Measurements from ENCODE around the gene TRPV2. TPM values are rescaled to one million over a fixed set of nuclear protein-coding genes. Genes with fewer than 3 reads are reported as not detected.
"Not testable (repeated sequence)": the region's sequence is repeated elsewhere in the genome, so short reads cannot be mapped to it uniquely, and the experiment has no call there.

Gene TRPV2
- total and polyA plus RNA-seq, 9 donors, result 8.7 to 40.4 (median 13.0) TPM

DNA sequence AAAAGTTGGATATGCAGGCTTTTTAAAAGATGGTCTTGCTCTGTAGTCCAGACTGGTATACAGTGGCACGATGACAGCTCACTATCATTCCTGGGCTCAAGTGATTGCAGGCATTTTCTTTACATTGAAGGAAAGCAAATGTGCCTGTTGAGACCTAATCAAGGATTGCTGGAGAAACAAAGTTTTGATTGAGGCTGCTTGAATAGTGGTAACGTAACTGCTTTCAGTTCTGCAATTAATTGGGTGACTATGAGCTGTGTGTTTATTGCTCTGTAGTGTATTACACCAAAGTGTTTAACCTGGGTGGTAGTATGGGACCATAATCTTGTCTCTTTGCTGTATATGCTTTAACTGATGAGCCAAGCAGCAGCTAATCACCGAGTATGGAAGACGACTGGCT lies 32.2 kb upstream of the TRPV2 start:
- Histone ChIP-seq H3K4me3 (no peak overlapping the region), H3K27ac (no peak overlapping the region), H3K4me1 (ENCODE audit: insufficient read depth) (no peaks in the 10 kb centered on the region), H3K36me3 (no peaks in the 10 kb centered on the region), H3K27me3 (no peaks in the 10 kb centered on the region), H3K9me3 (no peaks in the 10 kb centered on the region)
- DNase-seq, result no peak
- WGBS, 3 donors, result 73 to 86% (median 86%) methylated on average over 4 of the region's 4 CpGs
- intact Hi-C loops (cut with DNase I), result loop anchor here in 2 of 4 donors (10.0 kb wide), 2 partner anchors 52 to 142 kb away; no protein-coding TSS in a partner anchor
- TF ChIP-seq EP300 (IDR thresholded peaks at IDR 0.05) (no peak), POLR2A (IDR thresholded peaks at IDR 0.05) (no peak)

DNA sequence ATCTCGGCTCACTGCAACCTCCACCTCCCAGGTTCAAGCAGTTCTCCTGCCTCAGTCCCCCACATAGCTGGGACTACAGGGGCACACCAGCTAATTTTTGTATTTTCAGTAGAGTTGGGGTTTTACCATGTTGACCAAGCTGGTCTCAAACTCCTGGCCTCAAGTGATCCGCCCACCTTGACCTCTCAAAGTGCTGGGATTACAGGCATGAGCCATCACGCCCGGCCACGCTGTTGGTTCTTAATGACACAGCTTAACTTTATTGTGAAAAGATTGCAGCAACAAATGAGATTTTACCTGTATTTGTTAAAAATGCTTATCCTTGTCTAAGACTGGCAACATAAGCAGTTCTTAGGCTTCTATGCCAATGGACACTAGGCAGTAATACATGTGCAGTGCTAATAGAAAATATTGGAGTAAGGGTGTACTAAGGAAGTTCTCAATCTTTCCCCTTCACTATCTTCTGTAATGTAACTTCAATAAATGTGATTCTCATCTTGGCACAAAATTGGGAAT lies 31.5 kb upstream of the TRPV2 start:
- no peak overlapping the region for H3K27ac ChIP-seq
- no peak overlapping the region for H3K4me3 ChIP-seq
- WGBS, 3 donors, result 86 to 96% (median 95%) methylated on average over 5 of the region's 5 CpGs
- DNase-seq, result no peak
- intact Hi-C loops (cut with DNase I), result loop anchor here in 2 of 4 donors (10.0 kb wide), 2 partner anchors 51 to 141 kb away; no protein-coding TSS in a partner anchor
- H3K4me1 ChIP-seq (ENCODE audit: insufficient read depth), result no peaks in the 10 kb centered on the region
- H3K27me3 ChIP-seq, result no peaks in the 10 kb centered on the region
- no peaks in the 10 kb centered on the region for H3K9me3 ChIP-seq
- no peaks in the 10 kb centered on the region for H3K36me3 ChIP-seq
- TF ChIP-seq POLR2A (IDR thresholded peaks at IDR 0.05) (no peak), EP300 (IDR thresholded peaks at IDR 0.05) (no peak)

DNA sequence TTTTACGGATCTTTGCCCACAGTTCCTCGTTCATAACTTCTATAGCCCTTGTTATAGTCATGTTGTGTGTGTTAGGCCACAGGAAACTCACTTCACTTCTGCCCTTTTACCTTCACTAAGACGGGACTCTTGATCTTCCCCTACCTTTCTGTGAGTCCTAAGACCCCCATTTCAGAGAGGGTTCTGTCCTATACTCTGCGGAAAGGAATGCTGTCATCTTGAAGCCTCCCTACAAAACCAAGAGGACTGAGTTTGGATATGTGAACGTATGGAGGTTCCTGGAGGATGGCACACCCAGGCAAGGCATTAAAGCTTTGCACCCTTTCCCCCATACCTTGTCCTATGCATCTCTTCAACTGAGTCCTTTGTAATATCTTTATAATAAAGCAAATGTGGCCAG lies 30.8 kb upstream of the TRPV2 start:
- no peak overlapping the region for H3K27ac ChIP-seq

DNA sequence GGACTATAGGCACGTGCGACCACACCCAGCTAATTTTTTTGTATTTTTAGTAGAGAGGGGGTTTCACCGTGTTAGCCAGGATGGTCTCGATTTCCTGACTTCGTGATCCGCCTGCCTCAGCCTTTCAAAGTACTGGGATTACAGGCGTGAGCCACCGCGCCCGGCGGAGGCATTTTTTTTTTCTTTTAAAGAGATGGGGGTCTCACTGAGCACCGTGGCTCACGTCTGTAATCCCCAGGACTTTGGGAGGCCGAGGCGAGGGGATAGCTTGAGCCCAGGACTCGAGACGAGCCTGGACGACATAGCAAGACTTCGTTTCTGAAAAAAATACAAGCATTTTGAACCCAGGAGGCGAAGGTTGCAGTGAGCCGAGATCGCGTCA lies 29.3 kb upstream of the TRPV2 start:
- not testable (repeated sequence) for DNase-seq; H3K9me3 ChIP-seq; H3K36me3 ChIP-seq; H3K27ac ChIP-seq; H3K4me1 ChIP-seq (ENCODE audit: insufficient read depth); H3K27me3 ChIP-seq
- intact Hi-C loops (cut with DNase I), result loop anchor here in 2 of 4 donors (10.0 kb wide), 2 partner anchors 49 to 139 kb away; no protein-coding TSS in a partner anchor
- H3K4me3 ChIP-seq, result peak overlapping the region; percentile 41
- 49 to 72% (median 61%) methylated on average over 23 of the region's 23 CpGs for WGBS, 3 donors

More for the DNA sequence above, 30.8 kb upstream of the TRPV2 start:
- H3K36me3 ChIP-seq, result no peaks in the 10 kb centered on the region
- whole genome bisulfite sequencing, 3 donors, result 79 to 89% (median 86%) methylated on average over 5 of the region's 5 CpGs
- TF ChIP-seq, protein P1, sequence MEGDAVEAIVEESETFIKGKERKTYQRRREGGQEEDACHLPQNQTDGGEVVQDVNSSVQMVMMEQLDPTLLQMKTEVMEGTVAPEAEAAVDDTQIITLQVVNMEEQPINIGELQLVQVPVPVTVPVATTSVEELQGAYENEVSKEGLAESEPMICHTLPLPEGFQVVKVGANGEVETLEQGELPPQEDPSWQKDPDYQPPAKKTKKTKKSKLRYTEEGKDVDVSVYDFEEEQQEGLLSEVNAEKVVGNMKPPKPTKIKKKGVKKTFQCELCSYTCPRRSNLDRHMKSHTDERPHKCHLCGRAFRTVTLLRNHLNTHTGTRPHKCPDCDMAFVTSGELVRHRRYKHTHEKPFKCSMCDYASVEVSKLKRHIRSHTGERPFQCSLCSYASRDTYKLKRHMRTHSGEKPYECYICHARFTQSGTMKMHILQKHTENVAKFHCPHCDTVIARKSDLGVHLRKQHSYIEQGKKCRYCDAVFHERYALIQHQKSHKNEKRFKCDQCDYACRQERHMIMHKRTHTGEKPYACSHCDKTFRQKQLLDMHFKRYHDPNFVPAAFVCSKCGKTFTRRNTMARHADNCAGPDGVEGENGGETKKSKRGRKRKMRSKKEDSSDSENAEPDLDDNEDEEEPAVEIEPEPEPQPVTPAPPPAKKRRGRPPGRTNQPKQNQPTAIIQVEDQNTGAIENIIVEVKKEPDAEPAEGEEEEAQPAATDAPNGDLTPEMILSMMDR (IDR thresholded peaks at IDR 0.05), result no peak
- TF ChIP-seq POLR2A (IDR thresholded peaks at IDR 0.05) (no peak), EP300 (IDR thresholded peaks at IDR 0.05) (no peak)
- no peaks in the 10 kb centered on the region for H3K4me1 ChIP-seq (ENCODE audit: insufficient read depth)
- no peaks in the 10 kb centered on the region for H3K9me3 ChIP-seq
- H3K27me3 ChIP-seq, result no peaks in the 10 kb centered on the region
- DNase-seq, result no peak
- H3K4me3 ChIP-seq, result no peak overlapping the region
- intact Hi-C loops (cut with DNase I), result loop anchor here in 2 of 4 donors (10.0 kb wide), 2 partner anchors 50 to 140 kb away; no protein-coding TSS in a partner anchor

DNA sequence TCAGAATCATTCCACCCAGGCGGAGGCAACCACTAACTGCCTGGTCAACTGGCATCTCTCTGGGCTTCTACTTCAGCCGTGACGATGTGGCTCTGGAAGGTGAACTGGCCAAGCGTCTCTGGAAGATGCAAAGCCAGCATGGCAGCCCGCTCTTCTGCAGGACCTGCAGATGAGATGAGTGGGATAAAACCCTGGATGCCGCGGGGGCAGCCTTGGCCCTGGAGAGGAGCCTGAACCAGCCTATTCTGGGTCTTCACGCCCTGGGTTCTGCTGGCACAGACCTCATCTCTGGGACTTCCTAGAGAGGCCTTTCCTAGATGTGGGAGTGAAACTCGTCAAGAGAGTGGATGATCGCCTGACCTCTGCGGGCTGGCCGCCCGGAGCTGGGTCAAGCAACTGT lies 23.9 kb upstream of the TRPV2 start:
- H3K4me1 ChIP-seq (ENCODE audit: insufficient read depth), result peaks cover 3% of the 10 kb centered on the region
- intact Hi-C loops (cut with DNase I), result no loop called here
- no peak overlapping the region for H3K4me3 ChIP-seq
- no peak for TF ChIP-seq POLR2A (IDR thresholded peaks at IDR 0.05)
- TF ChIP-seq, protein P1 (IDR thresholded peaks at IDR 0.05), result no peak
- no peak for TF ChIP-seq EP300 (IDR thresholded peaks at IDR 0.05)
- H3K27me3 ChIP-seq, result no peaks in the 10 kb centered on the region
- no peaks in the 10 kb centered on the region for H3K36me3 ChIP-seq
- DNase-seq, result no peak
- WGBS, 3 donors, result 94 to 95% (median 94%) methylated on average over 13 of the region's 13 CpGs
- H3K27ac ChIP-seq, result no peak overlapping the region
- no peaks in the 10 kb centered on the region for H3K9me3 ChIP-seq

DNA sequence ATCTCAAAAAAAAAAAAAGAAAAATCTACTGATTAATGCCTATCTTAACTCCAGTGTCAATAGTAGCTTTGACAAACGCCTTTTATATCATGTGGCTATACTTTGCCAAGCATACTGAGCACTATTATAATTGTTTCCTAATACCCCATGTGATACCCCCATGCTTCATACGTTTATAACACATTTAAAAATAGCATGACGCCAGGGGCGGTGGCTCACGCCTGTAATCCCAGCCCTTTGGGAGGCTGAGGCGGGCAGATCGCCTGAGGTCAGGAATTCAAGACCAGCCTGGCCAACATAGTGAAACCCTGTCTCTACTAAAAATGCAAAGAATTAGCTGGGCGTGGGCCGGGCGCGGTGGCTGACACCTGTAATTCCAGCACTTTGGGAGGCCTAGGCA lies 22.9 kb upstream of the TRPV2 start:
- H3K4me1 ChIP-seq (ENCODE audit: insufficient read depth); H3K27ac ChIP-seq; intact Hi-C loops (cut with DNase I); DNase-seq; H3K4me3 ChIP-seq; H3K36me3 ChIP-seq; H3K27me3 ChIP-seq; H3K9me3 ChIP-seq: not testable (repeated sequence)
- WGBS, 3 donors, result 91 to 96% (median 95%) methylated on average over 11 of the region's 11 CpGs

DNA sequence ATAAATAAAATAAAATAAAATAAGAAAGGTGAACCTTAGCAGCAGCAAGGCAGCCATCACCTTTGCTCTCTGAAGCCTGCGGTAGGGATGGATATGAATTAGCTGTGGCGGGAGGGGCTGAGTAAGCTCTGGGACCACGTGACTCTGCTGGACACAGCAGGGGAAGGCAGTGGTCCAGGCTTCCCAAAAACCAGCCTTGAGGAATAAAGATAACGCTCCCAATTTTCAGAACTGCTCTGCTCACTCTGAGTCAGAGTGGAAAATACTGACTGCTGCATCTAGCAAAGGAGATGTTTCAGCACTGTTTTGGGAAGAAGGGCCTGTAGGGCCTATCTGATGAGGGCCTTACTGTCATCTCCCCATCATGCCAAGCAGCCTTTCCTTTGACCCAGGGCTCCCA lies 19.5 kb upstream of the TRPV2 start:
- peak; percentile 58 to 79 (median 67) for DNase-seq
- WGBS, 3 donors, result 5 to 12% (median 11%) methylated on average over 4 of the region's 4 CpGs
- H3K27me3 ChIP-seq; intact Hi-C loops (cut with DNase I); H3K4me1 ChIP-seq (ENCODE audit: insufficient read depth); H3K9me3 ChIP-seq; H3K36me3 ChIP-seq; H3K4me3 ChIP-seq: not testable (repeated sequence)
- H3K27ac ChIP-seq, result peak overlapping the region in 1 of 2 donors; percentile 78

DNA sequence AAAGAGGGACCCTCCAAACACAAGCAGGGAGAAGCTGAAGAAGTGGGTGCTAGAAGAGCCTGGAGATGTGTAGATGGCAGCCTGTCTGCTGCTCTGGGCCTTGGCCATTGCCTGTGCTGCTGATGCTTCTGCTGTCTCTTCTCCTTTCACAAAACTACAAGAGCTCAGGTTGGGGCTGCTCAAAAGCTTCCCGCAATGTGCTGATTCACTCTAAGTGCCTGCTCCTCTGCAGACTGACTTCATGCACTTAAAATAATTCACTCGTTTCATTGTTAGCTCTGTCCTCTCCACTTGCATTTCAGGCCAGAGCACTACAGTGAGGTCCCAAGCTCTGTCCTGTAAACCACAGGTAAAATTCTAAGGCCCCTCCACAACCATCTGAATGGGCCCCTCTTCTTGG lies 18.7 kb upstream of the TRPV2 start:
- intact Hi-C loops (cut with DNase I); H3K36me3 ChIP-seq; H3K4me1 ChIP-seq (ENCODE audit: insufficient read depth); H3K4me3 ChIP-seq; DNase-seq; H3K9me3 ChIP-seq; H3K27me3 ChIP-seq: not testable (repeated sequence)
- H3K27ac ChIP-seq, result peak overlapping the region in 1 of 2 donors; percentile 78
- WGBS, 3 donors, result 61 to 67% (median 61%) methylated on average over 2 of the region's 2 CpGs
